ENCODE measurements around the gene EPHB1.

- TF ChIP-seq POLR2A (IDR thresholded peaks at IDR 0.05) (no peak), CTCF (IDR thresholded peaks at IDR 0.05) (no peak), EP300 (IDR thresholded peaks at IDR 0.05) (no peak)
Measured at GRCh38 chr3:135149707-135150681, 354.9 kb downstream of the EPHB1 start.
